NCI-H2029 (cell line): ENCODE data around the gene CTSH.
"Not testable (repeated sequence)": the region's sequence is repeated elsewhere in the genome, so short reads cannot be mapped to it uniquely, and the experiment has no call there.

Experiments
- DNase-seq: peaks from one replicate; lab custom pipeline; 2025; lab: John Stamatoyannopoulos, UW

CTSH gene

GRCh38 chr15:78938658-78939488 lies 6.0 kb downstream of the CTSH start:
- no peak for DNase-seq

- DNase-seq = no peak
Measured at GRCh38 chr15:78937132-78937739, 7.6 kb downstream of the CTSH start.

- no peak for DNase-seq
Measured at GRCh38 chr15:78934655-78935023, 10.2 kb downstream of the CTSH start.

- no peak for DNase-seq
Measured at GRCh38 chr15:78933823-78934654, 10.8 kb downstream of the CTSH start.

- DNase-seq = no peak
Measured at GRCh38 chr15:78933187-78933822, 11.5 kb downstream of the CTSH start.

- no peak for DNase-seq
Measured at GRCh38 chr15:78932258-78932808, 12.5 kb downstream of the CTSH start.

- DNase-seq = no peak
Measured at GRCh38 chr15:78931439-78932257, 13.2 kb downstream of the CTSH start.

GRCh38 chr15:78930577-78931388 lies 14.1 kb downstream of the CTSH start:
- no peak for DNase-seq

GRCh38 chr15:78929536-78930264 lies 15.1 kb downstream of the CTSH start:
- DNase-seq = no peak

GRCh38 chr15:78928616-78929093 lies 16.2 kb downstream of the CTSH start:
- no peak for DNase-seq

GRCh38 chr15:78928176-78928575 lies 16.7 kb downstream of the CTSH start:
- DNase-seq = not testable (repeated sequence)

GRCh38 chr15:78927077-78927790 lies 17.6 kb downstream of the CTSH start:
- DNase-seq = no peak

- DNase-seq = no peak
Measured at GRCh38 chr15:78925956-78926743, 18.7 kb downstream of the CTSH start.

- no peak for DNase-seq
Measured at GRCh38 chr15:78925076-78925624, 19.7 kb downstream of the CTSH start.

GRCh38 chr15:78923480-78924360 lies 21.1 kb downstream of the CTSH start:
- DNase-seq = no peak

- DNase-seq = no peak
Measured at GRCh38 chr15:78923015-78923414, 21.8 kb downstream of the CTSH start.

- no peak for DNase-seq
Measured at GRCh38 chr15:78922527-78922926, 22.3 kb downstream of the CTSH start.
